GM19397 (cell line): Measurements from ENCODE around the gene AHCYL2.
A peak's percentile ranks its signal among the peaks of the same experiment; 100 is the strongest.

ENCODE experiments used
- ATAC-seq: cut with Tn5 transposase; IDR thresholded peaks from one replicate; pipeline ENCODE4 v1.9.1; 2021; ENCODE audit warnings: mild to moderate bottlenecking, moderate library complexity; ENCODE audit not compliant: unreplicated experiment

The AHCYL2 gene

GRCh38 chr7:129376778-129377700 lies 152.2 kb downstream of the AHCYL2 start:
- no peak for ATAC-seq

- no peak for ATAC-seq
Measured at GRCh38 chr7:129381710-129382484, 157.1 kb downstream of the AHCYL2 start.

- no peak for ATAC-seq
Measured at GRCh38 chr7:129383542-129384132, 158.8 kb downstream of the AHCYL2 start.

GRCh38 chr7:129385116-129385515 lies 160.3 kb downstream of the AHCYL2 start:
- no peak for ATAC-seq

- ATAC-seq: no peak
Measured at GRCh38 chr7:129385598-129385997, 160.8 kb downstream of the AHCYL2 start.

GRCh38 chr7:129386506-129386905 lies 161.7 kb downstream of the AHCYL2 start:
- no peak for ATAC-seq

- ATAC-seq: no peak
Measured at GRCh38 chr7:129387537-129387936, 162.7 kb downstream of the AHCYL2 start.

GRCh38 chr7:129388333-129389098 lies 163.7 kb downstream of the AHCYL2 start:
- ATAC-seq: no peak

GRCh38 chr7:129389829-129390228 lies 165.0 kb downstream of the AHCYL2 start:
- no peak for ATAC-seq

- no peak for ATAC-seq
Measured at GRCh38 chr7:129390314-129390713, 165.5 kb downstream of the AHCYL2 start.

- no peak for ATAC-seq
Measured at GRCh38 chr7:129391546-129392171, 166.8 kb downstream of the AHCYL2 start.

GRCh38 chr7:129393255-129393654 lies 168.4 kb downstream of the AHCYL2 start:
- no peak for ATAC-seq

GRCh38 chr7:129394101-129394500 lies 169.3 kb downstream of the AHCYL2 start:
- ATAC-seq: no peak

- no peak for ATAC-seq
Measured at GRCh38 chr7:129394982-129395914, 170.4 kb downstream of the AHCYL2 start.

- no peak for ATAC-seq
Measured at GRCh38 chr7:129401228-129401966, 176.6 kb downstream of the AHCYL2 start.

GRCh38 chr7:129401967-129402860 lies 177.4 kb downstream of the AHCYL2 start:
- peak; percentile 63 for ATAC-seq

- no peak for ATAC-seq
Measured at GRCh38 chr7:129405527-129405926, 180.7 kb downstream of the AHCYL2 start.
